Measurements from ENCODE around the gene TMCO4. TPM values are rescaled to one million over a fixed set of nuclear protein-coding genes. Genes with fewer than 3 reads are reported as not detected.
A peak's percentile ranks its signal among the peaks of the same experiment; 100 is the strongest.

Gene TMCO4
- total RNA-seq, 1 donor, result 27.5 TPM

DNA sequence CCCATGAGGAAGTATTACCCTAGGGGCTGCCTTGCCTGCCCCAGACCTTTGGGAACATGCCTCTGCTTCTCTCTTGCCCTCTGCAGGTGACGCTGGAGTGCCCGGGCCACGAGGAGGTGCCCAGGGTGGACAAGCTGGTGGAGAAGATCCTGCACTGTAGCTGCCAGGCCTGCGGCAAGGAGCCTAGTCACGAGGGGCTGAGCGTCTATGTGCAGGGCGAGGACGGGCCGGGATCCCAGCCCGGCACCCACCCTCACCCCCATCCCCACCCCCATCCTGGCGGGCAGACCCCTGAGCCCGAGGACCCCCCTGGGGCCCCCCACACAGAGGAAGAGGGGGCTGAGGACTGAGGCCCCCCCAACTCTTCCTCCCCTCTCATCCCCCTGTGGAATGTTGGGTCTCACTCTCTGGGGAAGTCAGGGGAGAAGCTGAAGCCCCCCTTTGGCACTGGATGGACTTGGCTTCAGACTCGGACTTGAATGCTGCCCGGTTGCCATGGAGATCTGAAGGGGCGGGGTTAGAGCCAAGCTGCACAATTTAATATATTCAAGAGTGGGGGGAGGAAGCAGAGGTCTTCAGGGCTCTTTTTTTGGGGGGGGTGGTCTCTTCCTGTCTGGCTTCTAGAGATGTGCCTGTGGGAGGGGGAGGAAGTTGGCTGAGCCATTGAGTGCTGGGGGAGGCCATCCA lies 142.8 kb downstream of the TMCO4 start:
- Histone ChIP-seq H3K79me2 (ENCODE audit: insufficient read depth, low read length) (peaks cover 35% of the 10 kb centered on the region), H3K9me3 (ENCODE audit: low read depth, low read length) (no peaks in the 10 kb centered on the region), H2AFZ (ENCODE audit: low read length) (no peak overlapping the region), H3K4me1 (ENCODE audit: insufficient read depth, low read length) (peaks cover 25% of the 10 kb centered on the region), H3K4me2 (ENCODE audit: insufficient read depth, low read length) (no peak overlapping the region), H3K4me3 (ENCODE audit: insufficient read depth, low read length) (no peak overlapping the region), H3K27ac (ENCODE audit: low read depth, low read length) (no peak overlapping the region), H3K27me3 (ENCODE audit: insufficient read depth, low read length) (peaks cover 3% of the 10 kb centered on the region), H3K36me3 (ENCODE audit: insufficient read depth, low read length) (peaks cover 4% of the 10 kb centered on the region), H4K20me1 (ENCODE audit: insufficient read depth, low read length) (peaks cover 24% of the 10 kb centered on the region)
- peak; percentile 15 for DNase-seq (ENCODE audit: insufficient read length, low spot score, missing footprints)
- TF ChIP-seq, protein P1, sequence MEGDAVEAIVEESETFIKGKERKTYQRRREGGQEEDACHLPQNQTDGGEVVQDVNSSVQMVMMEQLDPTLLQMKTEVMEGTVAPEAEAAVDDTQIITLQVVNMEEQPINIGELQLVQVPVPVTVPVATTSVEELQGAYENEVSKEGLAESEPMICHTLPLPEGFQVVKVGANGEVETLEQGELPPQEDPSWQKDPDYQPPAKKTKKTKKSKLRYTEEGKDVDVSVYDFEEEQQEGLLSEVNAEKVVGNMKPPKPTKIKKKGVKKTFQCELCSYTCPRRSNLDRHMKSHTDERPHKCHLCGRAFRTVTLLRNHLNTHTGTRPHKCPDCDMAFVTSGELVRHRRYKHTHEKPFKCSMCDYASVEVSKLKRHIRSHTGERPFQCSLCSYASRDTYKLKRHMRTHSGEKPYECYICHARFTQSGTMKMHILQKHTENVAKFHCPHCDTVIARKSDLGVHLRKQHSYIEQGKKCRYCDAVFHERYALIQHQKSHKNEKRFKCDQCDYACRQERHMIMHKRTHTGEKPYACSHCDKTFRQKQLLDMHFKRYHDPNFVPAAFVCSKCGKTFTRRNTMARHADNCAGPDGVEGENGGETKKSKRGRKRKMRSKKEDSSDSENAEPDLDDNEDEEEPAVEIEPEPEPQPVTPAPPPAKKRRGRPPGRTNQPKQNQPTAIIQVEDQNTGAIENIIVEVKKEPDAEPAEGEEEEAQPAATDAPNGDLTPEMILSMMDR (IDR thresholded peaks at IDR 0.05; ENCODE audit: extremely low read depth, low read depth, low read length), result no peak

DNA sequence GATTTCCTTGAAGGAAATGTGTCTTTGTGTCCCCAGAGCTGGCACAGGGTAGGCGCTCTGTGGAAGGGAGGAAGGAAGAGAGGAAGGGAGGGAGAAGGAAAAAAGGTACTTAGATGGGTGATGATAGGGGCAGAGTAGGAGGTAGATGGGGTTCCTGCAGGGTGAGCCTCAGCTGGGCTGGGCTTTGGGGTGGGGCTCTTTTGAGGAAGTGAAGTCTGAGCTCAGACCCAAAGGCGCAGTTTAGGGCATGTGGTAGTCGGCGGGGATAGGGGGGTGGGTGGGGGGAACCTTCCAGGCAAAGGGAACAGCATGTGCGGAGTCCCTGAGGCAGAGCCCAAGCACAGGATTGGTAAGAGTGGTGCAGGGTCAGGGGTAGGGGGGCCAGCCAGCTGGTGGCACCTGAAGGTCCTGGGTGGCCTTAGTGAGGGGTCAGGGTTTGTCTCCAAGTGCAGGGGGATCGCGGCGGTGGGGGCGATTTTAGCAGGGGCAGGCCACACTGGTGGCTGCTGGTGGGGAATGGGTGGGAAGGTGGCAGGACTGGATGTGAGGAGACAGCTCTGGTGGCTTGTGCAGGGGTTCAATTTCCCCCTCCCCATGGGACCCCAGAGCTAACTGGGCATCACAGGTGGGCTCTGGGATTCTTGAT lies 143.5 kb downstream of the TMCO4 start:
- peak; percentile 49 for DNase-seq (ENCODE audit: insufficient read length, low spot score, missing footprints)
- TF ChIP-seq, protein P1 (IDR thresholded peaks at IDR 0.05; ENCODE audit: extremely low read depth, low read depth, low read length), result no peak
- H3K27ac ChIP-seq (ENCODE audit: low read depth, low read length), result no peak overlapping the region
- H3K4me2 ChIP-seq (ENCODE audit: insufficient read depth, low read length), result no peak overlapping the region
- no peaks in the 10 kb centered on the region for H3K9me3 ChIP-seq (ENCODE audit: low read depth, low read length)
- peaks cover 31% of the 10 kb centered on the region for H3K4me1 ChIP-seq (ENCODE audit: insufficient read depth, low read length)
- no peak overlapping the region for H3K4me3 ChIP-seq (ENCODE audit: insufficient read depth, low read length)
- peaks cover 3% of the 10 kb centered on the region for H3K27me3 ChIP-seq (ENCODE audit: insufficient read depth, low read length)
- no peak overlapping the region for H2AFZ ChIP-seq (ENCODE audit: low read length)
- peaks cover 24% of the 10 kb centered on the region for H4K20me1 ChIP-seq (ENCODE audit: insufficient read depth, low read length)
- H3K36me3 ChIP-seq (ENCODE audit: insufficient read depth, low read length), result peaks cover 4% of the 10 kb centered on the region
- peaks cover 38% of the 10 kb centered on the region for H3K79me2 ChIP-seq (ENCODE audit: insufficient read depth, low read length)

DNA sequence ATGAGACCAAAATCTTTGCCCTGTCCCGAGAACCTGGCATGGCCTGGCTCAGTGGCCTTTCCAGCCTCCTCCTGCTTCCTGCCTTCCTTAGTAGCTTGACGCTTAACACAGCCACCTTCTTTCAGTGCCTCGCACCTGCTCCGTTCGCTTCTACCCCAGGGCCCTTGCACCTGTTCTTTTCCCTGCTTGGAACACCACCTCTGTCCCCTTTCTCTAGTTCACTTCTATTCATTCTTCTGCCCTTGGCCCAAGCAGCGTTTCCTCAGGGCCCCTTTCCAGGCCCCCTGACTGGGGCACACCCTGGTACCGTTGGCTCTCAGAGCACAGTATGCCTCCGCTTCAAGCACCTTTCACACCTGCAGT lies 144.0 kb downstream of the TMCO4 start:
- no peak overlapping the region for H2AFZ ChIP-seq (ENCODE audit: low read length)
- H3K4me3 ChIP-seq (ENCODE audit: insufficient read depth, low read length), result no peak overlapping the region
- peaks cover 43% of the 10 kb centered on the region for H3K79me2 ChIP-seq (ENCODE audit: insufficient read depth, low read length)
- TF ChIP-seq, protein P1 (IDR thresholded peaks at IDR 0.05; ENCODE audit: extremely low read depth, low read depth, low read length), result no peak
- DNase-seq (ENCODE audit: insufficient read length, low spot score, missing footprints), result no peak
- peaks cover 28% of the 10 kb centered on the region for H4K20me1 ChIP-seq (ENCODE audit: insufficient read depth, low read length)
- H3K4me1 ChIP-seq (ENCODE audit: insufficient read depth, low read length), result peaks cover 36% of the 10 kb centered on the region
- H3K27ac ChIP-seq (ENCODE audit: low read depth, low read length), result no peak overlapping the region
- no peak overlapping the region for H3K4me2 ChIP-seq (ENCODE audit: insufficient read depth, low read length)
- peaks cover 3% of the 10 kb centered on the region for H3K27me3 ChIP-seq (ENCODE audit: insufficient read depth, low read length)
- peaks cover 4% of the 10 kb centered on the region for H3K36me3 ChIP-seq (ENCODE audit: insufficient read depth, low read length)
- H3K9me3 ChIP-seq (ENCODE audit: low read depth, low read length), result no peaks in the 10 kb centered on the region

DNA sequence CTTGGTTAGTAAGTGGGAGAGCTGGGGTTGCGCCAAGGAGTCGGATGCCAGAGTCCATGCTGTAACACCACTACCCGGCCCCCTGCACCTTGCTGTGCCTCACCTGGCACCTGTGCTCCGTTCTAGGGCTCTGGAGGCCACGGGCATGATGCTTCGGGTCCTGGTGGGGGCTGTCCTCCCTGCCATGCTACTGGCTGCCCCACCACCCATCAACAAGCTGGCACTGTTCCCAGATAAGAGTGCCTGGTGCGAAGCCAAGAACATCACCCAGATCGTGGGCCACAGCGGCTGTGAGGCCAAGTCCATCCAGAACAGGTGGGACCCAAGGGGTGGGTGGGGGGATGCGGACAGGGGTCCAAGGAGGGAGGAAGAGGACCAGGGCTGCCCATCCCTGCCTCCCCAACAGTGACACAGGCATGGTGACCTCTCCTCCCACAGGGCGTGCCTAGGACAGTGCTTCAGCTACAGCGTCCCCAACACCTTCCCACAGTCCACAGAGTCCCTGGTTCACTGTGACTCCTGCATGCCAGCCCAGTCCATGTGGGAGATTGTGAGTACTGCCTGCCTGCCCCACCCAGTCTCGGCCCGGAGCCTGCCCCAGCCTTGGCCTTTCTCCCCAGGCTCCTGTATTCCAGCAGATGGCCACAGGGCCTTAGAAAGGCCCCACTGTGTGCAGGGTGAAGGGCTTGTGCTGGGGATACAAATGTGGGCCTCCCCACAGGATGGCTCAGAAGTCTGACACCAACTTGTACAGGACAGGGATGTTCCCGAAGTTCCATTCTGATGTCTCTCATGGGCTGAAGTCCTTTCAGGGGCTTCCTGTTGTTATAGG lies 144.6 kb downstream of the TMCO4 start:
- Histone ChIP-seq H2AFZ (ENCODE audit: low read length) (no peak overlapping the region), H3K4me1 (ENCODE audit: insufficient read depth, low read length) (peaks cover 37% of the 10 kb centered on the region), H3K79me2 (ENCODE audit: insufficient read depth, low read length) (peaks cover 48% of the 10 kb centered on the region), H3K27ac (ENCODE audit: low read depth, low read length) (no peak overlapping the region), H3K27me3 (ENCODE audit: insufficient read depth, low read length) (no peaks in the 10 kb centered on the region), H3K9me3 (ENCODE audit: low read depth, low read length) (no peaks in the 10 kb centered on the region), H3K4me2 (ENCODE audit: insufficient read depth, low read length) (no peak overlapping the region), H4K20me1 (ENCODE audit: insufficient read depth, low read length) (peaks cover 28% of the 10 kb centered on the region), H3K36me3 (ENCODE audit: insufficient read depth, low read length) (peaks cover 4% of the 10 kb centered on the region), H3K4me3 (ENCODE audit: insufficient read depth, low read length) (no peak overlapping the region)
- TF ChIP-seq, protein P1 (IDR thresholded peaks at IDR 0.05; ENCODE audit: extremely low read depth, low read depth, low read length), result no peak
- peak; percentile 58 for DNase-seq (ENCODE audit: insufficient read length, low spot score, missing footprints)

Measured in osteoblast (primary cell).